CD4-positive, alpha-beta T cell treated with Interleukin-10 for 1 hour (primary cell): ENCODE data around the gene SREBF1.

Experiments used
- DNase-seq: peaks from one replicate; pipeline ENCODE4 v3.0.0-alpha.2; 2020

SREBF1 gene

DNA sequence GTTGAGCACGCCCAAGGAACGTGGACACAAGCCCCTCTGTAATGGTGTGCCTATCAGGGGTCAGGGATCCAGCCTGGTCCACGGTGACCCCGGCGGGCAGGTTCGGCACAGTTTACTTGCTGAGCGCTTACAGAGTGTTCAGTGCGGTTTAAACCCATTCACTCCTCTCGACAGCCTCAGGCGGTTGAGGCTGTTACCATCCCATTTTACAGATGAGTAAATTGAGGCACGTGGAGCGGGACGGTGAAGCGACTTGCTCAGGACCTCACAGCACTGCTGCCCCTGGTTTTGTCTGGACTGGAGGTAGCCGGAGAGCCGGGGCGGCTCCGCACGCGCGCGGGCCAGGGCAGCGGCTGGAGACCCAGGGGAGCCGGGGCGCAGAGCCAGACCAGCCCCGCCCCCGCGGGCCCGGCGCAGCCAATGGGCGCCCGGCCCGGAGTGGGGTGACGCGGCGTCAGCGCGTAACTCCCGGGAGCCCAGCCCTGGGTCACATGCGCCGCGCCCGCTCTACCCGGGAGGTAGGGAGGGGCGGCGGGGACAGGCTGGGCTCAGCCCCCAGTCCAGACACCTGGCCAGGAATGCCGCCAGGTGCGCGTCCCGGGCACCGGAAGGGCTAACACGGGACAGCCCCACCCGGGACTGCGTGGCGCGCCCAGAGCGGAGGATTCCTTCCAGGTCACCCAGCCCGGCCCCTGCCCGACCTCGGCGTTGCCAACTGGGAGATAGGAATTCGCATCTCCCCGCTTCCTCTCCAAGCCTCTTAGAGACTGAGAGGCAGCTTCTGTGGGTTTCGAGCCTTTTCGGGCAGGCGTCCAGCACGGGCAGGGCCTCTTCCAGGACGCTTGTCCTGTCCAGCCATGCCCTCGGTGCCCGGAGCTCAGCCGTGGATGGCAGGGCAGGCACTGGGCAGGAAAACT lies 3.3 kb upstream of the SREBF1 start:
- peak; percentile 86 for DNase-seq

DNA sequence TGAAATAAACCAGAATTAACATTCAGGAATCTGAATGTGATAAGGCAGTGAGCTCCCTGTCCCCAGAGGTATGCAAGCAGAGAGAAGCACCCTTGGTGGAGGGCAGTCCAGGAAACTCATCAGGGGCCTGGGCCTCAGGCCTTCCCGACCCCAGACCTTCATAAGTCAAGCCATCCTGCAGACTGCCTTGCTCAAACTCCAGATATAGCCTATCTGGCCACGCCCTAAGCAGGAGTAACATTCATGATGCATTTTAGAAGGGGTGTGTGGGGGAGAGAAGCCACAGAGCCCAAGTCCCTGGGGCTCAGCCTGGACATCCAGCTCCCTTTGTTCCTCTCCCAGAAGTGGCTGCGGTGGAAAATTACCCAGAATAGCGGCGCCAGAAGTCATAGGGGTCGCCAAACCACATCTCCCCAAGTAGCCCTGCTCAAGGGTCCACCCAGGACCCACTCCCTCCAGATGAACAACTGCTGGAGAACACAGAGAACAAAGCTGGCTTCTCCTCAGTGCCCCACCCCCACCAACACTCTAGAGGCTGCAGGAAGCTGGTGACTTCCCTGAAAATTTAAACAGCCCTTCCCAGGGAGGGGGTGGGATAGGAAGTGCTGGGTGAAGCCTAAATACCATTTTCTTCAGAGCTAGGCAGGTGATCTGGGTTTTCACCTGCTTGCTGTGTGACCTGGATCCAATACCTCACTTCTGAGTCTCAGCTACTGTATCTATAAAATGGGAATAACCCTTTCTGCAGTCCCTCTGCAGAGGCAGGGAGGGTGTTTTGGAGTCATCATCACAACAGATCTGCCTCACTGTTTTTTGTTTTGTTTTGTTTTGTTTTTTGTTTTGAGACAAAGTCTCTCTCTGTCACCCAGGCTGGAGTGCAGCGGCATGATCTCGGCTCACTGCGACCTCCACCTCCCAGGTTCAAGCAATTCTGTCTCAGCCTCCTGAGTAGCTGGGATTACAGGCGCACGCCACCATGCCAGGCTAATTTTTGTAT lies 1.5 kb upstream of the SREBF1 start:
- no peak for DNase-seq

DNA sequence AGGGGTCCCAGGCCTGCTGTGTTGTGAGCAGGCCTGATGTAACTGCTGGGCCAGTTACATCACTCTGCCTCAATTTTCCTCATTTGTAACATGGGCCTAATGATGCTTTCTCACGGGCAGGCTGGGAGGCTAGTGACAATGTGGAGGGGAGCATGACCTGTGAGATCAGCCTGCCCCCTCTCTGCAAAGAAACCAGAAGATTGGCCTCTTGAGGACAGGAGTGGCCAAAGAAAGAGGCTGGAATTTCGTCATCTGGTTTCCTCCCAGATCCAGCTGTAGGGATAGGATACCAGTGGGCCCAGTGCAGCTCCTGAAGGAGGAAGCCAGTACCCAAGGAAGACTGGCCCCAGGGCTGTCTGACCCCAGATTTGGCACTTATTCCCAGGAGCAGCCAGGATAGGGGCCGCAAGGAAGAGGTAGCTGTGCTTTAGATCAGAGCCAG lies 615 bp upstream of the SREBF1 start:
- DNase-seq: no peak

DNA sequence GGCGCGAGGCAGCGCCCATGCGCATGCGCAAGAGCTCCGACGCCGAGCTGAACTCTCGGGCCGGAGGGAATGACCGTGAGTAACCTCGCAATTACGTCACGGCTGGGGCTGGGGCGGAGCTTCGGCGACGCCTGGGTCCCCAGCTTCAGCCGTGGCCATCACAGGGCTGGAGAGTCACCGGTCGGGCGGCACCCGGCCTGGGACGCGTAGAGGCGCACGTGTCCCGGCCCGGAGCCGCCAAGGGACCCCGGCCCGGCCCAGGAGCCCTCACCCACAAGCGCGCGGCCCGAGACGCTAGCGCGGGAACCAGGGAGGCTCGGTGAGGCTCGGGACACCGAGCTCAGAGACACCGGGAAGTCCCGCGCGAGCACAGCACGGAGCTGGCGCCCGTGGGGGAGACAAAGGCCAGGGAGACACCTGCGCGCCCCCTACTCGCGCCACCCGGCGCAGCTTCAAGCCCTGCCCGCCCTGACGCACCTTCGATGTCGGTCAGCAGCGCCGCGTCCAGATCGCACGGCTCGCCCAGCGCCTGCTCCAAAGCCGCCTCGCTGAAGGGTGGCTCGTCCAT lies 452 bp downstream of the SREBF1 start:
- DNase-seq: peak; percentile 97

DNA sequence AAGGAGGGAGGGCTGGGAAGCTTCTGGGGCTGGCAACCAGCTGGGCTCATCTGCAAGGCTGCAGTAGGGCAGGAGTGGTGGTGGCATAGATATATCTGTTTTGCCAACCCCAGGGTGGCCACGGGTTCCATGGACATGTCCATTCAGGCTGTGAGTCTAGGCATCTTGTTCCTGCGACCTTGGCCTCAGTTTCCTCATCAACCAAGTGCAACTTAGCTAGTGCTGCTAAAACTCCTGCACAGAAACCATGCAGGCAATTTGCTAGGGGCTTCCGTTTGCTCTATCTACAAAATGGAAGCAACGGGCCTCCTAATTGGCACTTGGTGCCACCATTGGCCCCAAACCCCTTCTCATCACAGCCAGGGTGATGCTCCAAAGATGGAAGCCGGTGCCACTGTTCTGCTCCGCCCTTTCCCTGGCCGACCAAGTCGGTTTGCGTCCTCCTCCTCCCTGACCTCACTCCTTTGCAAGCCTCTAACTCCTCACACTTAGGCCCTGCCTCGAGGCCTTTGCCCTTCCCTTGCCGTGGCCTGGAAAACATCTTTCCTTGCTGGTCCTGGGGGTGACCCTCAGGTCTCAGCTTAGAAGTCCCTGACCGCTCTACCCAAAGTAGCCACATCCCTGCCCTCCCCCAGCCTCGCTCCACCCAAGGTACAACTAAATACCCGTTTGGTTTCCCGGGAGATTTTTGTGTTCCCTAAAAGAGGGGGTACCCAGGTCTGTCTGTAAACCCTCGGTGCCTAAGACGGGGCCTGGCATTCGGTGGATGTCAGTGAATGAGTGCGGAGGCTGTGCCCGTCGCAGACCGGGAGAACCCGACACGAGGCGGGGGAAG lies 1.2 kb downstream of the SREBF1 start:
- DNase-seq: no peak

DNA sequence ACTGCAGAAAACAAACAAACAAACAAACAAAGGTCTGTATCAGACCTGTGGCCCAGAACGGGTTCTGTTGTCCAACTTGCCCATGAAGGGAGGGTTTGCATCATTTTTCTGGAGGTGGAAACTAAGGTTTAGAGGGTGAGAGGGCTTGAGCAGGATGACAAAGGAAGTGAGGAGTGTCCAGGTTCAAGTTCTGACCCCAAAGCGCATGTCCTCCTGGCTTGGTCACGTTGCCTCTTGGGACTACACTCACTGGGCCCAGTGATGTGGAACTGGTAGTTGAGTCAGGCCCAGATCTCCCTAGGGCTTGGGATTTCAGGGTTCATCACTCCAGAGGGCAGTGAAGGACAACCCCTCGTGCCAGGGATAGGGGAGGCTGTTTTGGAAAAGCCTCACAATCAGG lies 1.8 kb downstream of the SREBF1 start:
- DNase-seq: no peak

DNA sequence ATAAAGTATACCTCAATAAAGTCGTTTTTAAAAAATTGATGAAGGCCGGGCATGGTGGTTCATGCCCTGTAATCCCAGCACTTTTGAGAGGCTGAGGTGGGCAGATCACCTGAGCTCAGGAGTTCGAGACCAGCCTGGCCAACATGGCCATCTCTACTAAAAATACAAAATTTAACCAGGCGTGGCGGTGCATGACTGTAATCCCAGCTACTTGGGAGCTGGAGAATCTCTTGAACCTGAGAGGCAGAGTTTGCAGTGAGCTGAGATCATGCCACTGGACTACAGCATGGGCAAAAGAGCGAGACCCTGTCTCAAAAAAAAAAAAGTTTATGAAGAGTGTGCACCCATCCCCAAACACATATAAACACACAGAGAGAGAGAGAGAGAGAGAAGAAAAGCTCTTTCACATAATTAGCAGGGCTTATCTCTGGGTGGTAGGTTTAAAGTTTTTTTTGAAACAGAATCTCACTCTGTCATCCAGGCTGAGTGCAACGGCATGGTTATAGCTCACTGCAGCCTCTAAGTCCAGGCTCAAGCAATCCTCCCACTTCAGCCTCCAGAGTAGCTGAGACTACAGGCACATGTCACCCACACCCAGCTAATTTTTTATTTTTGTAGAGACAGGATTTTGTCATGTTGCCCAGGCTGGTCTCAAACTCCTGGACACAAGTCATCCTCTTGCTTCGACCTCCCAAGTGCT lies 3.0 kb downstream of the SREBF1 start:
- DNase-seq: no peak

DNA sequence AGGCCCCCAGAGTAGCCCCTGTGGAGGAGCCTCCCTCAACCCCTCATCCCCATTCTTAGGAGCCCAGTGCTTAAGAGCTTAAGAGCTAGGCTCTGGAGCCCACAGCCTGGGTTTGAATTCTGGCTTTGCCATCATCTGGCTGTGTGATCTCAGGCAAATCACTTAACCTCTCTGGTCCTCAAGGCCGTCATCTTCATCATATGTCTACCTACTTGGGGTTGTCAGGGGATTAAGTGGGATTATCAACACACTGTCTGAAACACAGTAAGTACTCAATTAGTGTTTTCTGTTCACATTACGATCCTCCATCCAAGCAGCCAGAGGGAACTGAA lies 4.8 kb downstream of the SREBF1 start:
- DNase-seq: no peak

DNA sequence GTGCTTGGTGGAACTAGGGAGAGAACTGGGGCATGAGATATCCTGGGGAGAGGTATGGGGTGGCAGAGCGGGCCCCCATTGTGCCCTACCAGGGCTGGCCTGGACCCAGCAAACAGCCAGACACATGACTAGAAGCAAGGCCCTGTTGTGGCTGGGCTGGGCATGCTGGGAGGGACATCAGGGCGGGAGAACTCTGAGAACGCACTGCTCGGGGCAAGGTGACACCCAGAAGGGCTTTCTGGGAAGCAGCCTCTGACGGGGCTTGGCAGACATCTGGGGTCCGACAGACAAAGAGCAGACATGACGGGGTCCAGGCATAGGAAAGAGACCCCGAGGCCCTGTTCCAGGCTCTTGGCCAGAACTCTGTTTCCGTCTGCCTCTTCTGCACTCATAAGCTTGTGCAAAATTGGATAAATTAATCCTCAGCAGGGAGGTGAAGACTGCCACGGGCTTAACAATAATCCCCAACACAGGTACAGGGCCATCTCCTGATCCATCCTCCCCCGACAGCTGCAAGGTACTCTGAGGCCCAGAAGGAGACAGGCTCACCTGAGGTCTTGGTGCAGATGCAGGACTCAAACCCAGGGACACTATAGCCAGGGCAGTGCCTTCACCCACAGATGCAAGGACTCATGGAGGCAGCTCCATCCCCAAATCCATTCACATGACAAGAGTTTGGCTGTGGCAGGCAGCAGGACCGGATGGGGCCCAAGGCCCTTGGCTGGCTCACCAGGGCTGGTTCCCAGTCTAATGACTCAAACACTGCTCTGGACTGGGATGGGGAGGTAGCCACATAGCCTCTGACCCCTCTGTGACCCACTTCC lies 5.4 kb downstream of the SREBF1 start:
- DNase-seq: no peak

DNA sequence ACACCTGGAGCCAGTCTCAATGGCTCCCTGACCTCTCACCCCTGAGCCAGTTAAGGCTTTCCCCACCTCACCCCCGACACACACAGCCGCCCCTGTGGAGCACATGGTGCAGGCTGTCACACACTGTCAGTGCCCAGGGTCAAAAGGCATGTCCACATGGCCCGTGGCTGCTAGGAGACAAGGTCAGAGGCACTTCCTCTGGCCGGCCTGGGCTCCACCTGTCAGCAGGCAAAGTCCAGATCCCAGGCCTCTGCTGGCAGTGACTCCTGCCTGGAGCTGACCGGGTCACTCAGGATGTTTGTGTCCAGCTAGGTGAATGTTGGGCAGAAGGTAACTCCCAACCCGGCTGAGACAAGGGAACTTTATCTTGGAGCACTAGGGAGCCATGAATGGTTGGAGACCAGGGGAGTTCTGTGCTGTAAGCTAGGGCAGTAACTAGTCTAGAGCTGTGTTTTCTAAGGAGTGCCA lies 6.0 kb downstream of the SREBF1 start:
- DNase-seq: no peak

DNA sequence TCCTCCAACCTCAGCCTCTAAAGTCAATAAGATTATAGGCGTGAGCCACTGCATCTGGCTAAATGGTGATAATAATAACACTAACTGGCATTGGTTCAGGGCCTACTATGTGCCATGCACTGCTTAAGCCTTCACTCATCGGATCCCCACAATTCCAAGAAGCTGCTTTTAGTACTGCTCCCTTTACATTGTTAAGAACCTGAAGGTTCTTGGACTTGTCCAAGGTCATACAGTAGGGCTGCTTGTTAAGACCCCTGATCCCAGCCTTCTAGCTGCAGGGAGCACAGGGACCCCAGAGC lies 6.6 kb downstream of the SREBF1 start:
- DNase-seq: no peak

DNA sequence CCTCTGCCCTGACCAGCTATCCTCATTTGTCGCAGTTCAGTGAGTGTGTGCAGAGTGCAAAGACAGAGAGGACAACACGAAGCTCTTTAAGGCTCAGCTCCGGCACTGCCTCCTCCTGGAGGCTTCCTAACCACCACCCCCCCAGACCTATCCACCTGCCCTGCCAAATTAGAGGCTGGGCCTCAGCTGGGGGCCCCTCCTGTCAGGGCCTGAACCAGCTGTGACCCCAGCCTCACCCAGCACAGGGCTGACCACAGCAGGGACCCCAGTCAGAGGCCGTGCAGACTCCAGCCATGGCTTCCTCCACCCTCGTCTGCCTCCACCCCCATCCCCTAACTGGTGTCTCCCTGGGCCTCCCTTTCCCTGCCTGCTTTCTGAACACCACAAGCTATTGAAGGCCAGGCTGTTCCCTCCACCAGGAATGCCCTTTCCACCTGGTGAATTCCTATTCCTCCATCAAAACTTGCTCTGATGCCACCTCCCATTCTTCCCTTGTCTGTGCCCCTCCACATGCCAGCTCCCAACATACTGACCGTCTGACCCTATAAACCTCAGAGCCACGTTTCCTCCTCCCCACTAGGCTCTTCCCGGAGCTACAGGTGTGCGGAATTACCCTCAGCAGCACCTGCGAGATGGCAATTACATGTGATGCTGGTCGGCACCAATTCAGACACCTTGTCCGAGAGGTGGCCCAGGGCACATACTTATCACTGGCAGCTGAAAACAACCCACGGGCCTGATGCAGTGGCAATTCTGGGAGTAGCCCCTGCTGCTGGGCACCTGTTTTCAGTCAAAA lies 8.8 kb downstream of the SREBF1 start:
- no peak for DNase-seq

DNA sequence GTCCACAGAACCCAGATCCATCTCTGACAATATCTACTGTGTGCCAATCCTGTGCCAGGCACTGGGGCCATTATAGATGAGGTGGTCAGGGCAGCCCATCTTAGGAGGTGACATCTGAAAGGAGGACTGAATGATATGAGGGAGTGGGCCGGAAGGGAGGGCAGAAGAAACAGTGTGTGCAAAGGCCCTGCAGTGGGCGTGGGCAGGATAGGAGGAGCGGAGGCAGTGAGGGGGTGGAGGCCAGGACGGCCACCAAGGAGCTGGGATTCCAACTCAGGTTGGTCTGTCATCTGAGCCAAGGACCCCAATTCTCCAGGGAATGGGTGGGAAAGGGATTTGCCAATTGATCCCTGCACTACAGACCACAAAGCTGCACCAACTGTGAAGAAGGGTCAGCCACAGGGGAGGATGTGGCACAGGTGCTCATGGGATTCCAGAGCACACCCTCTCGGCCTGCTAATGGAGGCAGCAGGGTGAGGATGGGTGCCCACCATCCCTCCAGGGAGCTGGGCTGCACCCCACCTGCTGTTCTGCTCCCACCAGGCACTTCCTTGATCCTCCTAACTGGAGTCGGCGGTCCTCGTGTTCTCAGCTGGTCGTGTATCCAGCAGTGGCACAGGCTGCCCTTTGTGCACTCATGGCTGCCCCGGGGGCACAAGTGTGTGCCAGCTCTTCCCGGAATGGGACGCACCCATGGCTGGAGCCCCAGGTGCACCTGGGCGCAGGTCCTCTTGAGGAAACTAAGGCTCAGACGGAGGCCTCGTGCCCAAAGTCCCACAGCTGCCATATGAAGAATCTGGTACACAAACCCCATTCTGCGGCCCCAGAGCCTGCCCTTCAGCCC lies 9.6 kb downstream of the SREBF1 start:
- DNase-seq: no peak

DNA sequence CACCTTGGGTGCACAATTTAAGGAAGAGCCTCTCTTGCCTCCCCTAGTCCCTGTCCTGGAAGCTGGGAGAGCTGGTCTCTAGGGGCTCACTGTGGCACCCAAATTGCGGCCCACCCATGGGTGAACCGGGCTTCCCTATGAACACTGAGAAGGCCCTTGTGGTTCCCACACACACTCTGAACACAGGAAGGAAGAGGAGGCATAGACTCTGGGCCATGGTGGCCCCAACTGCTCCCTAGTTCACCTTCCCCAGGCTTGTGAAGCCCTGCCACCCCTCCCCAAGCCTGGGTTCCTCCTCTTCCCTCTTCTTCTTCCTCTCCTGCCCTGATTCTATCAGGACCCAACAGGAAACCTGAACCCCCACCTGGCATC lies 10.5 kb downstream of the SREBF1 start:
- no peak for DNase-seq

DNA sequence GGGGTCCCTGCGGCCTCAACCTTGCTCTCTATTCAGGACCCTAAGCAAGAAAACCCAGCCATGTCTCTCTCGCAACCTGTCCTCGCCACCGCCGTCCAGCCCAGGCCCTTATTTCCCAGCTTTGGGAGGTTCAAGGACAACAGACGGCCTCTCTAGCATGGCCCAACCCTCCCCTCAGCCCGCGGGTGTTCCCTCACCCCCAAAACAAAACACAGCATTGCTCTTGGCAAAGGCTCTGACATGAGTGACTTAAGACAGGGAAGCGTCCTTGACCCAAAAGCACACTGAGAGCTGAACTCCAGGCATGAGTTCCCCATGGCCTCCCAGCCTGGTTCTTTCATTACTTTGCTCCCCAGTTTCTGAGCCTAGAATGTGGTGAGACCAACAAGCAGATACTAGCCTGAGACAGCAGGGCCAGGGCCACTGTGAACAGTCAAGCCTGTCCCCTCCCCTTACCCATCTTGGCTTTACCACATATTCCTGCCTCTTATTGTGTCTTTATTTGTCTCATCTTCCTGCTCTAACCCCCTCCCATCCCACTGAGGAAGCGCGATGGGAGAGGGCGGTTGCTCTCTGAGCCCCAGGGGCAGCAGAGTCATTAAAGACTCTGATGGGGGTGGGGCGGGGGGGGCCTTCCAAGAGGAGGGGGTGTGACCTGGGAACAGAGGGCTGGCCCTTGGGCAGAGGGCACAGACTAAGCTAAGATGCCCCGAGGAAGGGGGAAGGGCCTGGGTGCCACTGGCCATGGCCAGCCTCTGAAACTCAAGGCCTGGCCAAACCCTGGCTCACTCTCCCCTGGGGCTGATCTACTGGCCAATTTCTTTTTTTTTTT lies 11.8 kb downstream of the SREBF1 start:
- DNase-seq: no peak

DNA sequence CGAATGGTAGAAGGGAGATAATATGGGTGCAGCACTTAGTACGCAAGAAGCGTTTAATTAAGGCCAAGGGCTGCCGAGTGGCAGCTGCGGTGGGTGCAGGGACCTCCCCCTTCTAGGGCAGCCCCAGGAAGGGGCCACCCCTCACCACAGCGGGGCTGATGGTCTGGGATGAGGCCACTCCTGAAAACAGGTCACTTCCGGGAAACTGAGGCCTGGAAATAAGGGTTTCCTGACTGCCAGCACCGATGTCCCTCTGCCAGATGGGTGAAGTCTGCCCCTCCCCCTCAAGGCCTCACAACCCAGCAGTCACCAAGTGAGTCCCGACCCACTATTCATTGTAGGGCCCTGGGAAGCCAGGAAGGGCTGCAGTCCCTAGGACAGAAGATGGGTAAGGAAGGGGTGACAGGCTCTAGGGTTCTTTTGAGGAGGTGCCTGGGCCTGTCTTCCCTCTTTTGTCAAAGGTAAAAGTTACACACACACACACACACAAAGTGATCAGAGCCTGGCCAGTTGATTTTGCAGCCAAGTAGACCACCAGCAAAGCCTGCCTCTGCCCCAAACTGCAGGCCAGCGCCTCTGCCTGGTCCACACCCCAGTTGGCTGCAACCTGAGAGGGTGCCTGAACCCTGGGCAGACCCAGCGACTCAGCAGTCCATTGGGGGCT lies 12.5 kb downstream of the SREBF1 start:
- peak; percentile 52 for DNase-seq

DNA sequence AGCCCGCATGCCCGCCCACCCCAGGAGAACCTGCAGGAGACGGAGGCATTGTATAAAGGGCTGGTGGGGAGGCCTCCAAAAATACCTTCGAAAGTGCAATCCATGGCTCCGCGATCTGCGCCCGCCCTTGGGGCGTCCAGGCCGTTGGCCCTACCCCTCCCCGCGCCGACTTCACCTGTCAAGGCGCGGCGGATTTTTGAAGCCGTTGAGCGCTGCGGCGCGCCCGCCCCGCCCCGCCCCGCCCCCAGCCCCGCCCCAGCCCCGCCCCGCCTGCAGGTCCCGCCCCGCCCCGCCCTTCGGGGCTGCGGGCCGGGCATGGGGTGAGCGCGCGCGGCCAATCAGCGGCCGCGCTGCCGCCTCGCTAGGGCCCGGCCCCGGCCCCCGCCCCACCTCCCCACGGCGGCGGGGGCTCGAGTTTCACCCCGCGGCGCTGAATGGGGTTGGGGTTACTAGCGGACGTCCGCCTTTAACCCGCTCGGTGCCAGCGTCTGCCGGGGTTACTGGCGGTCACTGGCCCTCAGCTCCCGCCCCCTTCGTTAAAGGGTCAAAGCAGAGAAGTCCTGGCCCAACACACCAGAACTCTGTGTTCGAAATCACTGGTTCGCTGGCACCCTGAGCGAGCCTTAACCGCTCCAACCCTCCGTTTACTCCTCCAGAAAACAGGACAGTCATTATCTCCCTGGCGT lies 13.2 kb downstream of the SREBF1 start:
- DNase-seq: peak; percentile 89
